Fibroblast of lung (primary cell): Measurements from ENCODE around the gene RBM28. TPM values are rescaled to one million over a fixed set of nuclear protein-coding genes. Genes with fewer than 3 reads are reported as not detected.
A peak's percentile ranks its signal among the peaks of the same experiment; 100 is the strongest.

Source experiments
- DNase-seq, 2 donors: peaks; one replicate each; pipeline versions ENCODE4 v3.0.0 to v3.0.0-alpha.2; 2010; ENCODE audit warnings: low read depth in 2 of 2
- H2AFZ ChIP-seq: 2 replicates; pipeline ENCODE4 v1.5.1; 2012; ENCODE audit warnings: low read length, control low read depth, inconsistent platforms
- H3K27ac ChIP-seq: 2 replicates; pipeline ENCODE4 v1.5.1; 2011; ENCODE audit warnings: low read length, control low read depth; ENCODE audit not compliant: insufficient read depth
- H3K27me3 ChIP-seq: 2 replicates; pipeline ENCODE4 v1.5.1; 2011; ENCODE audit warnings: mild to moderate bottlenecking, low read length; ENCODE audit not compliant: control insufficient read depth, insufficient read depth
- H3K36me3 ChIP-seq: 2 replicates; pipeline ENCODE4 v1.5.1; 2011; ENCODE audit warnings: low read length; ENCODE audit not compliant: control insufficient read depth, insufficient read depth
- H3K4me1 ChIP-seq: 2 replicates; pipeline ENCODE4 v1.5.1; 2011; ENCODE audit warnings: low read length; ENCODE audit not compliant: control insufficient read depth, insufficient read depth; ENCODE audit errors: extremely low read depth
- H3K4me2 ChIP-seq: 2 replicates; pipeline ENCODE4 v1.5.1; 2011; ENCODE audit warnings: low read length, control low read depth; ENCODE audit not compliant: insufficient read depth; ENCODE audit errors: extremely low read depth
- H3K4me3 ChIP-seq, 4 experiments: fragments of 200-600 bp in 1 of 4; sonication (generic) in 1 of 4; replicated peaks in 1 of 4; 2 replicates each; pipeline ENCODE4 v1.5.1; 2011 to 2016; ENCODE audit warnings: low read length in 4 of 4, low read depth in 3 of 4, mild to moderate bottlenecking in 3 of 4, control low read depth in 2 of 4, inconsistent platforms in 1 of 4, mixed read lengths in 1 of 4; ENCODE audit not compliant: insufficient read depth in 1 of 4; ENCODE audit errors: control extremely low read depth in 1 of 4
- H3K79me2 ChIP-seq: 2 replicates; pipeline ENCODE4 v1.5.1; 2012; ENCODE audit warnings: mild to moderate bottlenecking, low read length, inconsistent platforms; ENCODE audit not compliant: control insufficient read depth, insufficient read depth
- H3K9ac ChIP-seq: 2 replicates; pipeline ENCODE4 v1.5.1; 2011; ENCODE audit warnings: mild to moderate bottlenecking, low read length, control low read depth; ENCODE audit not compliant: insufficient read depth
- H3K9me3 ChIP-seq: 2 replicates; pipeline ENCODE4 v1.5.1; 2012; ENCODE audit warnings: low read depth, low read length; ENCODE audit not compliant: control insufficient read depth, insufficient read depth
- H4K20me1 ChIP-seq: 2 replicates; pipeline ENCODE4 v1.5.1; 2011; ENCODE audit warnings: low read length; ENCODE audit not compliant: control insufficient read depth, insufficient read depth; ENCODE audit errors: extremely low read depth
- CTCF ChIP-seq, 2 donors: IDR thresholded peaks in 1 of 2; conservative IDR thresholded peaks in 1 of 2; 1 replicate in 1 of 2; 2 replicates in 1 of 2; pipeline ENCODE4 v1.5.1; 2011 to 2012; ENCODE audit warnings: low read length in 2 of 2, control low read depth in 1 of 2, inconsistent platforms in 1 of 2, low read depth in 1 of 2, mild to moderate bottlenecking in 1 of 2
- EZH2 ChIP-seq: IDR thresholded peaks from 2 replicates; pipeline ENCODE4 v1.5.1; 2012; ENCODE audit warnings: low read length, control low read depth, mild to moderate bottlenecking; ENCODE audit errors: missing control alignments
- polyA plus RNA-seq, 2 donors: library from polyadenylated mRNA; depleted of rRNA in 1 of 2; stranded (reverse) in 1 of 2; unstranded in 1 of 2; fragments of >200 nt; gene quantifications; 2 replicates each; pipeline ENCODE4 v1.2.1, GENCODE V29; 2011 to 2012; ENCODE audit warnings: missing spikeins in 1 of 2
- total RNA-seq: library from RNA; depleted of rRNA; stranded (reverse); fragments of >200 nt; gene quantifications from 2 replicates; pipeline ENCODE4 v1.2.1, GENCODE V29; 2014

Gene RBM28
- total and polyA plus RNA-seq, 2 donors (not counting 1 experiment from before 2014, with no cell fraction given): 11.2 to 22.9 TPM

GRCh38 chr7:128347647-128348097 is 4.0 kb upstream of the RBM28 start:
- H3K4me1 ChIP-seq: no peaks in the 10 kb centered on the region
- TF ChIP-seq CTCF (conservative IDR thresholded peaks at IDR 0.05 in 1 of 2, IDR thresholded peaks at IDR 0.05 in 1 of 2; ENCODE audit: low read depth in 1 of 2, low read length in 2 of 2) (peak; percentile 82 to 83), EZH2 (no peak)
- H3K27ac ChIP-seq: no peak overlapping the region
- peaks cover 8% of the 10 kb centered on the region for H3K79me2 ChIP-seq
- H2AFZ ChIP-seq: no peak overlapping the region
- no peaks in the 10 kb centered on the region for H4K20me1 ChIP-seq
- DNase-seq: peak in 1 of 2 donors; percentile 63
- H3K4me3 ChIP-seq: no peak overlapping the region
- no peak overlapping the region for H3K9ac ChIP-seq
- no peak overlapping the region for H3K4me2 ChIP-seq
- H3K27me3 ChIP-seq: peaks cover 41% of the 10 kb centered on the region
- no peaks in the 10 kb centered on the region for H3K36me3 ChIP-seq
- H3K9me3 ChIP-seq: no peaks in the 10 kb centered on the region

GRCh38 chr7:128344431-128344774 is 695 bp upstream of the RBM28 start:
- no peak overlapping the region for H3K4me2 ChIP-seq
- TF ChIP-seq EZH2: no peak
- TF ChIP-seq CTCF (conservative IDR thresholded peaks at IDR 0.05 in 1 of 2, IDR thresholded peaks at IDR 0.05 in 1 of 2; ENCODE audit: low read depth in 1 of 2, low read length in 2 of 2): no peak
- DNase-seq: no peak
- no peaks in the 10 kb centered on the region for H4K20me1 ChIP-seq
- peaks cover 30% of the 10 kb centered on the region for H3K79me2 ChIP-seq
- no peak overlapping the region for H3K27ac ChIP-seq
- H3K36me3 ChIP-seq: no peaks in the 10 kb centered on the region
- H3K9ac ChIP-seq: no peak overlapping the region
- H3K27me3 ChIP-seq: peaks cover 15% of the 10 kb centered on the region
- no peaks in the 10 kb centered on the region for H3K9me3 ChIP-seq
- H3K4me1 ChIP-seq: no peaks in the 10 kb centered on the region
- H3K4me3 ChIP-seq: peak overlapping the region in 1 of 4 experiments; percentile 95
- peak overlapping the region; percentile 73 for H2AFZ ChIP-seq

- no peaks in the 10 kb centered on the region for H3K4me1 ChIP-seq
- no peak for DNase-seq
- no peak overlapping the region for H2AFZ ChIP-seq
- peaks cover 30% of the 10 kb centered on the region for H3K79me2 ChIP-seq
- H3K4me3 ChIP-seq: no peak overlapping the region
- H4K20me1 ChIP-seq: no peaks in the 10 kb centered on the region
- no peak overlapping the region for H3K9ac ChIP-seq
- TF ChIP-seq EZH2 (no peak), CTCF (conservative IDR thresholded peaks at IDR 0.05 in 1 of 2, IDR thresholded peaks at IDR 0.05 in 1 of 2; ENCODE audit: low read depth in 1 of 2, low read length in 2 of 2) (no peak)
- H3K36me3 ChIP-seq: no peaks in the 10 kb centered on the region
- no peaks in the 10 kb centered on the region for H3K9me3 ChIP-seq
- no peak overlapping the region for H3K4me2 ChIP-seq
- H3K27me3 ChIP-seq: no peaks in the 10 kb centered on the region
- H3K27ac ChIP-seq: no peak overlapping the region
These were observed 2.0 kb downstream of the RBM28 start for GRCh38 chr7:128341733-128342132.
